ENCODE data around the gene PTGIR.

- no peak for TF ChIP-seq POLR2A (IDR thresholded peaks at IDR 0.05)
- no peak for TF ChIP-seq CTCF (IDR thresholded peaks at IDR 0.05)
- TF ChIP-seq EP300 (IDR thresholded peaks at IDR 0.05; ENCODE audit: low read depth) = no peak
- no peak for TF ChIP-seq POLR2AphosphoS5 (IDR thresholded peaks at IDR 0.05)
Measured at GRCh38 chr19:46654621-46655152, 29.8 kb upstream of the PTGIR start.

Data from transverse colon (tissue), 4 donors.